ENCODE data around the gene KCNF1. TPM values are rescaled to one million over a fixed set of nuclear protein-coding genes. Genes with fewer than 3 reads are reported as not detected.

Gene KCNF1
- total and polyA plus RNA-seq, 2 donors (not counting 1 experiment from before 2014, with no cell fraction given): 0.22 to 2.6 TPM

- H2AFZ ChIP-seq (ENCODE audit: low read length): no peak overlapping the region
- no peak for DNase-seq (ENCODE audit: low read depth in 2 of 2)
- no peak for TF ChIP-seq EZH2 (IDR thresholded peaks at IDR 0.05; ENCODE audit: low read length, missing control alignments)
- TF ChIP-seq CTCF (conservative IDR thresholded peaks at IDR 0.05 in 1 of 2, IDR thresholded peaks at IDR 0.05 in 1 of 2; ENCODE audit: low read depth in 1 of 2, low read length in 2 of 2): no peak
These were observed 34.1 kb upstream of the KCNF1 start for GRCh38 chr2:10877651-10878111.

GRCh38 chr2:10878268-10878915 is 33.3 kb upstream of the KCNF1 start:
- DNase-seq (ENCODE audit: low read depth in 2 of 2): no peak
- no peaks in the 10 kb centered on the region for H3K36me3 ChIP-seq (ENCODE audit: control insufficient read depth, insufficient read depth, low read length)
- H3K9ac ChIP-seq (ENCODE audit: insufficient read depth, low read length): no peak overlapping the region
- no peak overlapping the region for H3K4me3 ChIP-seq (replicated peaks in 1 of 4; ENCODE audit: control extremely low read depth in 1 of 4, insufficient read depth in 1 of 4, low read depth in 3 of 4, low read length in 4 of 4)
- no peaks in the 10 kb centered on the region for H4K20me1 ChIP-seq (ENCODE audit: control insufficient read depth, extremely low read depth, insufficient read depth, low read length)
- TF ChIP-seq CTCF (conservative IDR thresholded peaks at IDR 0.05 in 1 of 2, IDR thresholded peaks at IDR 0.05 in 1 of 2; ENCODE audit: low read depth in 1 of 2, low read length in 2 of 2): no peak
- TF ChIP-seq EZH2 (IDR thresholded peaks at IDR 0.05; ENCODE audit: low read length, missing control alignments): no peak
- no peak overlapping the region for H3K27ac ChIP-seq (ENCODE audit: insufficient read depth, low read length)
- peaks cover 3% of the 10 kb centered on the region for H3K27me3 ChIP-seq (ENCODE audit: control insufficient read depth, insufficient read depth, low read length)
- H3K9me3 ChIP-seq (ENCODE audit: control insufficient read depth, insufficient read depth, low read depth, low read length): no peaks in the 10 kb centered on the region
- no peak overlapping the region for H2AFZ ChIP-seq (ENCODE audit: low read length)
- H3K4me2 ChIP-seq (ENCODE audit: extremely low read depth, insufficient read depth, low read length): no peak overlapping the region
- no peaks in the 10 kb centered on the region for H3K4me1 ChIP-seq (ENCODE audit: control insufficient read depth, extremely low read depth, insufficient read depth, low read length)
- H3K79me2 ChIP-seq (ENCODE audit: control insufficient read depth, insufficient read depth, low read length): no peaks in the 10 kb centered on the region

More at GRCh38 chr2:10877651-10878111, 34.1 kb upstream of the KCNF1 start:
- no peak overlapping the region for H3K9ac ChIP-seq (ENCODE audit: insufficient read depth, low read length)
- no peaks in the 10 kb centered on the region for H3K79me2 ChIP-seq (ENCODE audit: control insufficient read depth, insufficient read depth, low read length)
- no peaks in the 10 kb centered on the region for H3K9me3 ChIP-seq (ENCODE audit: control insufficient read depth, insufficient read depth, low read depth, low read length)
- no peaks in the 10 kb centered on the region for H3K36me3 ChIP-seq (ENCODE audit: control insufficient read depth, insufficient read depth, low read length)
- no peak overlapping the region for H3K4me2 ChIP-seq (ENCODE audit: extremely low read depth, insufficient read depth, low read length)
- H4K20me1 ChIP-seq (ENCODE audit: control insufficient read depth, extremely low read depth, insufficient read depth, low read length): no peaks in the 10 kb centered on the region
- H3K4me1 ChIP-seq (ENCODE audit: control insufficient read depth, extremely low read depth, insufficient read depth, low read length): no peaks in the 10 kb centered on the region
- no peak overlapping the region for H3K27ac ChIP-seq (ENCODE audit: insufficient read depth, low read length)
- peaks cover 3% of the 10 kb centered on the region for H3K27me3 ChIP-seq (ENCODE audit: control insufficient read depth, insufficient read depth, low read length)
- no peak overlapping the region for H3K4me3 ChIP-seq (replicated peaks in 1 of 4; ENCODE audit: control extremely low read depth in 1 of 4, insufficient read depth in 1 of 4, low read depth in 3 of 4, low read length in 4 of 4)

- Histone ChIP-seq H3K79me2 (ENCODE audit: control insufficient read depth, insufficient read depth, low read length) (no peaks in the 10 kb centered on the region), H3K9ac (ENCODE audit: insufficient read depth, low read length) (no peak overlapping the region), H4K20me1 (ENCODE audit: control insufficient read depth, extremely low read depth, insufficient read depth, low read length) (no peaks in the 10 kb centered on the region), H3K4me2 (ENCODE audit: extremely low read depth, insufficient read depth, low read length) (no peak overlapping the region), H3K9me3 (ENCODE audit: control insufficient read depth, insufficient read depth, low read depth, low read length) (no peaks in the 10 kb centered on the region), H3K27me3 (ENCODE audit: control insufficient read depth, insufficient read depth, low read length) (peaks cover 5% of the 10 kb centered on the region), H3K27ac (ENCODE audit: insufficient read depth, low read length) (no peak overlapping the region), H3K36me3 (ENCODE audit: control insufficient read depth, insufficient read depth, low read length) (no peaks in the 10 kb centered on the region), H2AFZ (ENCODE audit: low read length) (no peak overlapping the region), H3K4me1 (ENCODE audit: control insufficient read depth, extremely low read depth, insufficient read depth, low read length) (no peaks in the 10 kb centered on the region), H3K4me3 (replicated peaks in 1 of 4; ENCODE audit: control extremely low read depth in 1 of 4, insufficient read depth in 1 of 4, low read depth in 3 of 4, low read length in 4 of 4) (no peak overlapping the region)
- DNase-seq (ENCODE audit: low read depth in 2 of 2): no peak
- TF ChIP-seq CTCF (conservative IDR thresholded peaks at IDR 0.05 in 1 of 2, IDR thresholded peaks at IDR 0.05 in 1 of 2; ENCODE audit: low read depth in 1 of 2, low read length in 2 of 2): no peak
- TF ChIP-seq EZH2 (IDR thresholded peaks at IDR 0.05; ENCODE audit: low read length, missing control alignments): no peak
These were observed 32.6 kb upstream of the KCNF1 start for GRCh38 chr2:10879159-10879558.
